Sigmoid colon (tissue), 7 donors: Measurements from ENCODE around the gene MCOLN1. TPM values are rescaled to one million over a fixed set of nuclear protein-coding genes. Genes with fewer than 3 reads are reported as not detected.

ENCODE experiments used
- DNase-seq: peaks from one replicate; pipeline ENCODE4 v3.0.0-alpha.2; 2019
- H3K27ac ChIP-seq, 4 donors: fragments of 200-600 bp; sonication (generic); one replicate each; pipeline ENCODE4 v1.5.1; 2016 to 2019; ENCODE audit warnings: mild to moderate bottlenecking in 1 of 4
- H3K27me3 ChIP-seq, 3 donors: fragments of 200-600 bp; sonication (generic); one replicate each; pipeline ENCODE4 v1.5.1; 2019; ENCODE audit warnings: mild to moderate bottlenecking in 1 of 3
- H3K36me3 ChIP-seq, 4 donors: fragments of 200-600 bp; sonication (generic); one replicate each; pipeline ENCODE4 v1.5.1; 2016 to 2019
- H3K4me1 ChIP-seq, 4 donors: fragments of 200-600 bp; sonication (generic); one replicate each; pipeline ENCODE4 v1.5.1; 2017 to 2019
- H3K4me3 ChIP-seq, 4 donors: fragments of 200-600 bp; sonication (generic); one replicate each; pipeline ENCODE4 v1.5.1; 2017 to 2019; ENCODE audit warnings: mild to moderate bottlenecking in 2 of 4, moderate library complexity in 1 of 4
- H3K9me3 ChIP-seq, 4 donors: fragments of 200-600 bp in 3 of 4; sonication (generic) in 3 of 4; one replicate each; pipeline versions ENCODE4 v1.5.1 to v1.6.1; 2013 to 2019
- EP300 ChIP-seq, 4 donors: sonication (generic); formaldehyde crosslinking; IDR thresholded peaks; one replicate each; pipeline ENCODE4 v1.6.1; 2017; ENCODE audit warnings: antibody characterized with exemption in 4 of 4
- POLR2A ChIP-seq, 2 donors: fragments of 450-650 bp; IDR thresholded peaks; one replicate each; pipeline ENCODE4 v1.6.1; 2016; ENCODE audit warnings: antibody characterized with exemption in 2 of 2, mild to moderate bottlenecking in 2 of 2, moderate library complexity in 2 of 2
- POLR2AphosphoS5 ChIP-seq, 4 donors: sonication (generic); formaldehyde crosslinking; IDR thresholded peaks; one replicate each; pipeline ENCODE4 v1.6.1; 2017; ENCODE audit warnings: antibody characterized with exemption in 4 of 4
- WGBS, 2 donors: extraction: QIAGEN DNeasy Blood & Tissue Kit; methylation state at CpG; one replicate each; pipeline ENCODE4 v1.1.7; 2013; 5-methylcytosine and 5-hydroxymethylcytosine counted together
- intact Hi-C: fragments of 100-400 bp; cut with DNase I; formaldehyde crosslinking; loops from one replicate; pipeline ENCODE4 v1.15.1; 2023
- polyA plus RNA-seq, 3 donors: library from polyadenylated mRNA; stranded (reverse); fragments of 200-250 nt; gene quantifications; one replicate each; pipeline ENCODE4 v1.2.3, GENCODE V29; 2013
- total RNA-seq, 4 donors: library from RNA; depleted of rRNA; stranded (reverse); fragments of >200 nt; gene quantifications; one replicate each; pipeline ENCODE4 v1.1.0, GENCODE V29; 2016
- TF ChIP-seq, protein P1 (sequence below), 4 experiments: fragments of 450-650 bp in 3 of 4; fragments of 200-600 bp in 1 of 4; IDR thresholded peaks; one replicate each; pipeline ENCODE4 v1.5.1; 2016 to 2019; ENCODE audit warnings: antibody characterized with exemption in 4 of 4, mild to moderate bottlenecking in 3 of 4, moderate library complexity in 2 of 4
- donor health status: healthy with polysubstance abuse.
- donor health status: Bipolar disorder and iron deficiency.
- donor health status: healthy.

The MCOLN1 gene
- total and polyA plus RNA-seq, 7 donors = 15.5 to 23.7 (median 16.8) TPM

DNA sequence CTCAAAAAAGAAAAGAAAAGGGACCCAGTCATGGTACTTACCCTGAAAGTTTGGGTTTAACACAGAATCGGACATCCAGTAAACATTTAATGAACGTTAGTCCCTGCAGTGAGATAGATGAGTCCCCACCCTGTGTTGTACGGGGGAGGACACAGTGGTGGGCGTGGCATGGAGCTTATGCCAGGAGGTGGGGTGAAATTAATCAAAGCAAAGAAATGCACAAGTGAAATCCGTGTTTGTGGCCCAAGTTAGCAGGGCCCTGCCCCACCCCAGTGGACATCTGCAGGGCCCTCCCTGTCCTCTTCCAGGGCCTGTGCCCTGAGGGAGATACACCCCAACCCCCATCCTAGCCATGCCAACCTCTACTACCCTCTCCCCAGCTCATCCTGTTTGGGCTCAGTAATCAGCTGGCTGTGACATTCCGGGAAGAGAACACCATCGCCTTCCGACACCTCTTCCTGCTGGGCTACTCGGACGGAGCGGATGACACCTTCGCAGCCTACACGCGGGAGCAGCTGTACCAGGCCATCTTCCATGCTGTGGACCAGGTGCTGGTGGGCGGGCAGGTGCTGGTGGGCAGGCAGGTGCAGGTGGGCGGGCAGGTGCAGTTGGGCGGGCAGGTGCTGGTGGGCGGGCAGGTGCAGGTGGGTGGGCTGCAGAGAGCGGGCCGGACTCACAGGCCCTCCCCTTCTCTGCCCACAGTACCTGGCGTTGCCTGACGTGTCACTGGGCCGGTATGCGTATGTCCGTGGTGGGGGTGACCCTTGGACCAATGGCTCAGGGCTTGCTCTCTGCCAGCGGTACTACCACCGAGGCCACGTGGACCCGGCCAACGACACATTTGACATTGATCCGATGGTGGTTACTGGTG, 3.9 kb downstream of the MCOLN1 start:
- Histone ChIP-seq H3K27ac (no peak overlapping the region), H3K4me1 (peaks cover 0 to 27% (median 21%) of the 10 kb centered on the region in 4 donors), H3K27me3 (no peaks in the 10 kb centered on the region), H3K4me3 (no peak overlapping the region), H3K36me3 (peaks cover 13 to 67% (median 24%) of the 10 kb centered on the region in 4 donors), H3K9me3 (no peaks in the 10 kb centered on the region)
- TF ChIP-seq, protein P1, sequence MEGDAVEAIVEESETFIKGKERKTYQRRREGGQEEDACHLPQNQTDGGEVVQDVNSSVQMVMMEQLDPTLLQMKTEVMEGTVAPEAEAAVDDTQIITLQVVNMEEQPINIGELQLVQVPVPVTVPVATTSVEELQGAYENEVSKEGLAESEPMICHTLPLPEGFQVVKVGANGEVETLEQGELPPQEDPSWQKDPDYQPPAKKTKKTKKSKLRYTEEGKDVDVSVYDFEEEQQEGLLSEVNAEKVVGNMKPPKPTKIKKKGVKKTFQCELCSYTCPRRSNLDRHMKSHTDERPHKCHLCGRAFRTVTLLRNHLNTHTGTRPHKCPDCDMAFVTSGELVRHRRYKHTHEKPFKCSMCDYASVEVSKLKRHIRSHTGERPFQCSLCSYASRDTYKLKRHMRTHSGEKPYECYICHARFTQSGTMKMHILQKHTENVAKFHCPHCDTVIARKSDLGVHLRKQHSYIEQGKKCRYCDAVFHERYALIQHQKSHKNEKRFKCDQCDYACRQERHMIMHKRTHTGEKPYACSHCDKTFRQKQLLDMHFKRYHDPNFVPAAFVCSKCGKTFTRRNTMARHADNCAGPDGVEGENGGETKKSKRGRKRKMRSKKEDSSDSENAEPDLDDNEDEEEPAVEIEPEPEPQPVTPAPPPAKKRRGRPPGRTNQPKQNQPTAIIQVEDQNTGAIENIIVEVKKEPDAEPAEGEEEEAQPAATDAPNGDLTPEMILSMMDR (IDR thresholded peaks at IDR 0.05) = no peak
- TF ChIP-seq POLR2A (IDR thresholded peaks at IDR 0.05) (no peak), EP300 (IDR thresholded peaks at IDR 0.05) (no peak), POLR2AphosphoS5 (IDR thresholded peaks at IDR 0.05) (no peak)
- WGBS, 2 donors = 86 to 92% methylated on average over 31 of the region's 31 CpGs
- intact Hi-C loops = no loop called here
- no peak for DNase-seq

DNA sequence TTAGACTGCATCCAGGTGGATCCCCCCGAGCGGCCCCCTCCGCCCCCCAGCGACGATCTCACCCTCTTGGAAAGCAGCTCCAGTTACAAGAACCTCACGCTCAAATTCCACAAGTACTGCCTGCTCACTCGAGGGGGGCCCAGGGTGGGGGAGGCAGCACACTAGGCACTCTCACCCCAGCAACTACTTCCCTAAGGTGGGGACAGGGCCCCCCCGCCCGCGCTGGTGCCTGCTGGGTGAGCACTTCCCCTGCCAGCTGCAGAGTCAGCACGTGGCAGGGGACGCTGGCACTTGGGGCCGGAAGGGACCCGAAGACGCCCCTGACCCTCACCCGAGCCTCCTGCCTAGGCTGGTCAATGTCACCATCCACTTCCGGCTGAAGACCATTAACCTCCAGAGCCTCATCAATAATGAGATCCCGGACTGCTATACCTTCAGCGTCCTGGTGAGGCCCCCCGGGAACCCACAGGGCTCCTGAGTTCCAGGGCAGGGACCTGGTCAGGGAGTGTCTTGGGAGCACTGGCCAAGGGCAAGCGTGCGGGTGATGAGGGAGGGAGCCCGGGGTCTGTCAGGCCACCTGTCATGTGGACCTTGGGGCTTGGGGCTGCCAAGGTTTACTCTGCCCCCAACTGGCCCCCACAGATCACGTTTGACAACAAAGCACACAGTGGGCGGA, 5.2 kb downstream of the MCOLN1 start:
- no peak for TF ChIP-seq POLR2A (IDR thresholded peaks at IDR 0.05)
- TF ChIP-seq, protein P1 (IDR thresholded peaks at IDR 0.05) = no peak
- TF ChIP-seq POLR2AphosphoS5 (IDR thresholded peaks at IDR 0.05) = no peak
- TF ChIP-seq EP300 (IDR thresholded peaks at IDR 0.05) = no peak
- H3K27ac ChIP-seq = no peak overlapping the region
- intact Hi-C loops = no loop called here
- no peak for DNase-seq
- no peaks in the 10 kb centered on the region for H3K27me3 ChIP-seq
- no peak overlapping the region for H3K4me3 ChIP-seq
- H3K9me3 ChIP-seq = no peaks in the 10 kb centered on the region
- peaks cover 13 to 67% (median 24%) of the 10 kb centered on the region in 4 donors for H3K36me3 ChIP-seq
- WGBS, 2 donors = 77 to 87% methylated on average over 25 of the region's 25 CpGs
- peaks cover 0 to 18% (median 12%) of the 10 kb centered on the region in 4 donors for H3K4me1 ChIP-seq

DNA sequence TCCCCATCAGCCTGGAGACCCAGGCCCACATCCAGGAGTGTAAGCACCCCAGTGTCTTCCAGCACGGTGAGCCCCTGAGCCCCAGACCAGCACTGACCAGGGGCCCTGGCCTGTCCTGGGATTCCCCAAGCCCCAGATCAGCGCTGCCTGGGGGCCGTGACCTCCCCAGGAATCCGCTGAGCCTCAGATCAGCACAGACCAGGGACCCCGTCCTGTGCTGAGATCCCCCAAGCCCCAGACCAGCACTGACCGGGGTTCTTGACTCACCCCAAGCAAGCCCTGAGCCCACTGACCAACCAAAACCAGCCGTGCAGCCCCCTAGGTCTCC, 5.7 kb downstream of the MCOLN1 start:
- intact Hi-C loops = no loop called here
- Histone ChIP-seq H3K4me3 (no peak overlapping the region), H3K27me3 (no peaks in the 10 kb centered on the region), H3K36me3 (peaks cover 13 to 67% (median 24%) of the 10 kb centered on the region in 4 donors), H3K9me3 (no peaks in the 10 kb centered on the region), H3K27ac (no peak overlapping the region), H3K4me1 (peaks cover 0 to 15% (median 10%) of the 10 kb centered on the region in 4 donors)
- WGBS, 2 donors = 95% methylated on average over 7 of the region's 7 CpGs
- TF ChIP-seq, protein P1 (IDR thresholded peaks at IDR 0.05) = no peak
- no peak for TF ChIP-seq EP300 (IDR thresholded peaks at IDR 0.05)
- DNase-seq = no peak

DNA sequence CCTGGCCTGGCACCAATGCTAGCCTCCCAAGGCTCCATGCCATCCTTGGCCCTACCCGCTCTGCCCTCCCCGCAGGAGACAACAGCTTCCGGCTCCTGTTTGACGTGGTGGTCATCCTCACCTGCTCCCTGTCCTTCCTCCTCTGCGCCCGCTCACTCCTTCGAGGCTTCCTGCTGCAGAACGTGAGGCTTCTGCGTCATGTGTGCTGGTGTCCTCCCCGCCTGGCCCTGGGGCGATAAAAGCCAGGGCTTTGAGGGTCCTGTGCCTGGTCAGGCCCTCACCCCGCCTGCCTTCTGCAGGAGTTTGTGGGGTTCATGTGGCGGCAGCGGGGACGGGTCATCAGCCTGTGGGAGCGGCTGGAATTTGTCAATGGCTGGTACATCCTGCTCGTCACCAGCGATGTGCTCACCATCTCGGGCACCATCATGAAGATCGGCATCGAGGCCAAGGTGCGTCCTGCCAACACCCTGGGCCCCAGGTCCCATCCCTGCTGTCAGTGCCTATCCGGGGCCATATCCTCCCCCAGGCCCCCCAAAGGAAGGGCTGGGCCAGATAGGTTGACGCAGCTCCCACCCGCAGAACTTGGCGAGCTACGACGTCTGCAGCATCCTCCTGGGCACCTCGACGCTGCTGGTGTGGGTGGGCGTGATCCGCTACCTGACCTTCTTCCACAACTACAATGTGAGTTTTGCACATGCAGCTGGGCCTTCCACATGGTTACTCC, 6.3 kb downstream of the MCOLN1 start:
- intact Hi-C loops = no loop called here
- no peak for TF ChIP-seq POLR2AphosphoS5 (IDR thresholded peaks at IDR 0.05)
- TF ChIP-seq EP300 (IDR thresholded peaks at IDR 0.05) = no peak
- TF ChIP-seq, protein P1 (IDR thresholded peaks at IDR 0.05) = no peak
- TF ChIP-seq POLR2A (IDR thresholded peaks at IDR 0.05) = no peak
- 95% methylated on average over 32 of the region's 32 CpGs for whole genome bisulfite sequencing, 2 donors
- no peaks in the 10 kb centered on the region for H3K9me3 ChIP-seq
- H3K4me3 ChIP-seq = no peak overlapping the region
- peaks cover 13 to 67% (median 24%) of the 10 kb centered on the region in 4 donors for H3K36me3 ChIP-seq
- no peak for DNase-seq
- H3K27me3 ChIP-seq = no peaks in the 10 kb centered on the region
- H3K27ac ChIP-seq = no peak overlapping the region
- H3K4me1 ChIP-seq = peaks cover 0 to 15% (median 9%) of the 10 kb centered on the region in 4 donors
